ENCODE measurements around the gene PRKCE. TPM values are rescaled to one million over a fixed set of nuclear protein-coding genes. Genes with fewer than 3 reads are reported as not detected.

PRKCE gene
- total RNA-seq, 4 donors from 2014 or later: 10.9 to 19.6 (median 14.9) TPM

DNA sequence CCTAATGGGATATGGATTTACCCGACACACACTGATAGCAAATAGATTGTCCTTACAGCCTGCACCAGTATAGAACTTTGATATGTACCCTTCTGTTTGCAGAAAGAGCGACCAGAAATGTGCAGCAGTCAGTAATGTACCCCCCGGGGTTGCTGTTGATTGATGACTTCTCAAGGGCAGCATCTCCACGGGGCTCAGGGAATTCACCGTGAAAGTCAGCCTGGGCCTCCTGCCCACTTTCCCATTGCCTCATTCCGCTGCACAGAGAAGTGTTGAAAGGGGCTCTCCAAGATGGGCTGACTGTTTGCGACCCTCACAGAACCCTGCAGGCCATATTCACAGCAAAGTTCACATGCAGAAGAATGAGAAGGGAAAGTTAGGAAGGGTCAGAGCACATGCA lies 241.3 kb downstream of the PRKCE start:
- TF ChIP-seq, protein P1, sequence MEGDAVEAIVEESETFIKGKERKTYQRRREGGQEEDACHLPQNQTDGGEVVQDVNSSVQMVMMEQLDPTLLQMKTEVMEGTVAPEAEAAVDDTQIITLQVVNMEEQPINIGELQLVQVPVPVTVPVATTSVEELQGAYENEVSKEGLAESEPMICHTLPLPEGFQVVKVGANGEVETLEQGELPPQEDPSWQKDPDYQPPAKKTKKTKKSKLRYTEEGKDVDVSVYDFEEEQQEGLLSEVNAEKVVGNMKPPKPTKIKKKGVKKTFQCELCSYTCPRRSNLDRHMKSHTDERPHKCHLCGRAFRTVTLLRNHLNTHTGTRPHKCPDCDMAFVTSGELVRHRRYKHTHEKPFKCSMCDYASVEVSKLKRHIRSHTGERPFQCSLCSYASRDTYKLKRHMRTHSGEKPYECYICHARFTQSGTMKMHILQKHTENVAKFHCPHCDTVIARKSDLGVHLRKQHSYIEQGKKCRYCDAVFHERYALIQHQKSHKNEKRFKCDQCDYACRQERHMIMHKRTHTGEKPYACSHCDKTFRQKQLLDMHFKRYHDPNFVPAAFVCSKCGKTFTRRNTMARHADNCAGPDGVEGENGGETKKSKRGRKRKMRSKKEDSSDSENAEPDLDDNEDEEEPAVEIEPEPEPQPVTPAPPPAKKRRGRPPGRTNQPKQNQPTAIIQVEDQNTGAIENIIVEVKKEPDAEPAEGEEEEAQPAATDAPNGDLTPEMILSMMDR (IDR thresholded peaks at IDR 0.05; ENCODE audit: low read depth): no peak

- TF ChIP-seq, protein P1 (IDR thresholded peaks at IDR 0.05; ENCODE audit: low read depth): no peak
Measured at GRCh38 chr2:45894211-45894610, 242.7 kb downstream of the PRKCE start.

GRCh38 chr2:45895241-45895861 lies 243.9 kb downstream of the PRKCE start:
- TF ChIP-seq, protein P1 (IDR thresholded peaks at IDR 0.05; ENCODE audit: low read depth): no peak

- TF ChIP-seq, protein P1 (IDR thresholded peaks at IDR 0.05; ENCODE audit: low read depth): no peak
Measured at GRCh38 chr2:45896311-45896710, 244.8 kb downstream of the PRKCE start.

- TF ChIP-seq, protein P1 (IDR thresholded peaks at IDR 0.05; ENCODE audit: low read depth): no peak
Measured at GRCh38 chr2:45897842-45898241, 246.4 kb downstream of the PRKCE start.

- TF ChIP-seq, protein P1 (IDR thresholded peaks at IDR 0.05; ENCODE audit: low read depth): no peak
Measured at GRCh38 chr2:45898819-45899218, 247.3 kb downstream of the PRKCE start.

DNA sequence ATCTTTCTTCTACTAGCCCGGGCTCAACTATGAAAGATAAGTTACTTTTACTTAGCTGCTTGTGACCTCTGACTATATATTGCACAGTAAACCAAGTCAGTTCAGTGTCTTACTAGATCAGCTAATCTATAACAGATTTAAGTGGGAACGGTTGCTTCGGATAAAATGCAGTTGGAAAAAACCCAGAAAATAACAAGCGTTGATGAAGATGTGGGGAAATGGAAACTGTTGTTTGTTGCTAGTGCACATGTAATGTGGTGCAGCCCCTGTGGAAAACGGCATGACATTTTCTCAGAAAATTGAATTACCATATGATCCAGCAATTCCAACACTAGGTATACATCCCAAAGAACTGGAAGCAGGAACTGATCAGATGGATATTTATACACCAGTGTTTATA lies 248.5 kb downstream of the PRKCE start:
- TF ChIP-seq, protein P1 (IDR thresholded peaks at IDR 0.05; ENCODE audit: low read depth): no peak
